Ascending aorta (tissue), 2 donors: ENCODE data around the gene AKT2. TPM values are rescaled to one million over a fixed set of nuclear protein-coding genes. Genes with fewer than 3 reads are reported as not detected.

Experiments
- DNase-seq, 2 donors: peaks; one replicate each; pipeline ENCODE4 v3.0.0-alpha.2; 2019; ENCODE audit warnings: low spot score in 2 of 2
- H3K27ac ChIP-seq, 2 donors: fragments of 200-600 bp; sonication (generic); one replicate each; pipeline ENCODE4 v1.5.1; 2016 to 2017; ENCODE audit warnings: mild to moderate bottlenecking in 1 of 2
- H3K27me3 ChIP-seq: fragments of 200-600 bp; sonication (generic); one replicate; pipeline ENCODE4 v1.5.1; 2017
- H3K36me3 ChIP-seq, 2 donors: fragments of 200-600 bp; sonication (generic); one replicate each; pipeline ENCODE4 v1.5.1; 2016
- H3K4me1 ChIP-seq, 2 donors: fragments of 200-600 bp; sonication (generic); one replicate each; pipeline ENCODE4 v1.5.1; 2016 to 2017; ENCODE audit warnings: mild to moderate bottlenecking in 1 of 2
- H3K4me3 ChIP-seq, 2 donors: fragments of 200-600 bp; sonication (generic); one replicate each; pipeline ENCODE4 v1.5.1; 2016 to 2017; ENCODE audit warnings: mild to moderate bottlenecking in 1 of 2
- H3K9me3 ChIP-seq, 2 donors: fragments of 200-600 bp; sonication (generic); one replicate each; pipeline ENCODE4 v1.5.1; 2016
- intact Hi-C: fragments of 100-400 bp; cut with DNase I; formaldehyde crosslinking; loops from one replicate; pipeline ENCODE4 v1.15.1; 2023
- total RNA-seq: library from RNA; depleted of rRNA; stranded (reverse); fragments of >200 nt; gene quantifications from one replicate; pipeline ENCODE4 v1.1.0, GENCODE V29; 2016
- TF ChIP-seq, protein P1 (sequence below), 3 experiments: fragments of 200-600 bp in 2 of 3; fragments of 450-650 bp in 1 of 3; sonication (generic) in 2 of 3; IDR thresholded peaks; one replicate each; pipeline ENCODE4 v1.5.1; 2016 to 2019; ENCODE audit warnings: antibody characterized with exemption in 3 of 3, mild to moderate bottlenecking in 1 of 3, moderate library complexity in 1 of 3

Gene AKT2
- total RNA-seq, 1 donor from 2014 or later = 137 TPM

DNA sequence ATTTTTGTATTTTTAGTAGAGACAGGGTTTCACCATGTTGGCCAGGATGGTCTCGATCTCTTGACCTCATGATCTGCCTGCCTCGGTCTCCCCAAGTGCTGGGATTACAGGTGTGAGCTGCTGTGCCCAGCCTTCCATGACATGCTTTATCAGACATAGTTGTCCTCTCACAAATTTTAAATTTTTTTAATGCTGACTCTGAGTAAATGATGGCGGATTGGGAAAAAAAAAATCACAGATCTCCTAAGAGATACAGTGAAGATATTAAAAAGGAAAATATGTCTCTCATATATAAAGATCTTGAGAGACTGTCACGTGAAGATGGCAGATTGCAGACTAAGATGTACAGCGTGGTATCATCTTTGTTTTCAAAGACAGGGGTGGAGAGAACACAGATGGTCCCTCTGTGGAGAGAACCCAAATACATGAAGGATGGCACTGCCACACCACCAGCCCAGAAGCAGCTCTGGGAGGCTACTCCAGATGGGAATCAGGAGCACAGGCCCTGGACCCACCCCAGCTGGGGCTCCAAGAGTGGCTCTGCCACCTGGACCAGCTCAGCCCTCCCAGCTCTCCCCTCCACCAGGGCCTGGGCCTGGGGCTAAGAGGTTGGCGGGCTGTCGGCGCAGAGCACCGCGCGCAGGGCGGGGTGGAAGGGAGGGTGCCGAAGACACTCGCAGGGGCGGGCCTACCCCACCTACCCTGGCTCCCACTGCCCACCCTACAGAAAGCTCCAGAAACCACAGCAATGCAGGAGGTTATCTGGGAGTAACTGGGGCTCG is 38.7 kb downstream of the AKT2 start:
- Histone ChIP-seq H3K9me3 (no peaks in the 10 kb centered on the region), H3K4me3 (no peak overlapping the region), H3K27me3 (no peaks in the 10 kb centered on the region), H3K27ac (no peak overlapping the region), H3K4me1 (no peaks in the 10 kb centered on the region), H3K36me3 (peaks cover 3 to 27% of the 10 kb centered on the region in 2 donors)
- intact Hi-C loops = no loop called here
- no peak for DNase-seq
- TF ChIP-seq, protein P1, sequence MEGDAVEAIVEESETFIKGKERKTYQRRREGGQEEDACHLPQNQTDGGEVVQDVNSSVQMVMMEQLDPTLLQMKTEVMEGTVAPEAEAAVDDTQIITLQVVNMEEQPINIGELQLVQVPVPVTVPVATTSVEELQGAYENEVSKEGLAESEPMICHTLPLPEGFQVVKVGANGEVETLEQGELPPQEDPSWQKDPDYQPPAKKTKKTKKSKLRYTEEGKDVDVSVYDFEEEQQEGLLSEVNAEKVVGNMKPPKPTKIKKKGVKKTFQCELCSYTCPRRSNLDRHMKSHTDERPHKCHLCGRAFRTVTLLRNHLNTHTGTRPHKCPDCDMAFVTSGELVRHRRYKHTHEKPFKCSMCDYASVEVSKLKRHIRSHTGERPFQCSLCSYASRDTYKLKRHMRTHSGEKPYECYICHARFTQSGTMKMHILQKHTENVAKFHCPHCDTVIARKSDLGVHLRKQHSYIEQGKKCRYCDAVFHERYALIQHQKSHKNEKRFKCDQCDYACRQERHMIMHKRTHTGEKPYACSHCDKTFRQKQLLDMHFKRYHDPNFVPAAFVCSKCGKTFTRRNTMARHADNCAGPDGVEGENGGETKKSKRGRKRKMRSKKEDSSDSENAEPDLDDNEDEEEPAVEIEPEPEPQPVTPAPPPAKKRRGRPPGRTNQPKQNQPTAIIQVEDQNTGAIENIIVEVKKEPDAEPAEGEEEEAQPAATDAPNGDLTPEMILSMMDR (IDR thresholded peaks at IDR 0.05) = no peak

DNA sequence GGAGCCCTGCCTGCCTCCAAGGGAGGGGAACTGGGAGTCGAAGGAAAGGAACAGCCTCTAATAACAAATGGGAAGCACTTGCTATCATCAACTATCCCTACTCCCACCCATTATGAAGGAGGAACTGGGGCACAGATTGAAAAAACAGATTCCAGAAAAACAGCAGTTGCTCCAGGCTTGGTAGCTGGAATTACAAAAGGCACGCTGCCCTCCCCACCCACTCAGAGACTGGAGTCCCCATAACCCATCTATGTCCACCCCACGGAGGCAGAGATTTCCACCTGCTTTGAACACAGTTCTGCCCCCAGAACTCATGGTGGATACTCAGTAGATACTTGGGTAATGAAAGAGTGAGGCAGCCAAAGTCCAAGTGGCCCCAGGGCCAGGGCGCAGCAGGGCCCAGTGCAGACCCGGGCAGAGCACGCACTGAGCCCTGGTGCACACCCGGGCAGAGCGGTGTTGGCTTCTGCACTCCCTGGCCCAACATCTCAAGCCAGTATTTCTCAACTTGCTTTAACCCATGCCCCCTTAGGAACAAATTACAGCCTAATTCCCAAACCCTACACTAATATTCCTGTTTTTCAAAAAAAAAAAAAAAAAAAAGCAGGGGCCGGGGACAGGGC is 39.5 kb downstream of the AKT2 start:
- Histone ChIP-seq H3K4me1 (no peaks in the 10 kb centered on the region), H3K27ac (no peak overlapping the region), H3K36me3 (peaks cover 3 to 34% of the 10 kb centered on the region in 2 donors), H3K9me3 (no peaks in the 10 kb centered on the region), H3K27me3 (no peaks in the 10 kb centered on the region), H3K4me3 (no peak overlapping the region)
- no peak for DNase-seq
- intact Hi-C loops = no loop called here
- TF ChIP-seq, protein P1 (IDR thresholded peaks at IDR 0.05) = no peak

DNA sequence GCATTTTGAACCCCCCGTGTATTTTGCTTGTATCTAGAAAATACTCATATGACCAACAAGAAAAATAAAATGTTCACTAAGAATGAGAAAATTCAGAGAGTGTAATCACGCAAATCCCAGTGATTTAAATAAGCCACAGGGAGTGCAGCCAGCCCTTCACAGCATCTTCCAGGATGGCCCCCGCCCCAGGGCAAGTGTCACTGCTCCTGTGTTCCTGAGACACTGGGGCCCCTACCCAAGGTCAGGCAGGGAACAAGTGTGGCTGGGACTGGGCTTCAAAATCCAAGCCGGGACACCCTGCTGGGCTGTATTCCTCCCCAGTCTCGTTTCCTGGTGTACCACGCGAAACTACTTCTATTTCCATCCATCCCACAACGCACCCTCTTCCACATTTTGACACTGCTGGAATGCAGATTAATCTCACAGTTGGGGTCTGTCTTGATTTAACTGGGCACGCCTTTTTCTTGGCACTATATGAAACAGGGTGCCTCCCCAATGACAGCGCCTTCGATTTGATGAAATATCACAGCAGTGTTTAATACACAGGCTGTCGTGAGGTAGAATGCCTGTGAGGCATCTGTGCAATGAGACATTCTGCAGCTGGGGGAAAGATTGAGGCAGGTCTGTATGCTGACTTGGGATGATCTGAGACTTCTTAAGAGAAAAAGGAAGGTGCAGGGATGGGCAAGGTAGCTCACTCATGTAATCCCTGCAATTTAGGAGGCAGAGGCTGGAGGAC is 40.4 kb downstream of the AKT2 start:
- Histone ChIP-seq H3K27me3 (no peaks in the 10 kb centered on the region), H3K27ac (no peak overlapping the region), H3K4me1 (no peaks in the 10 kb centered on the region), H3K9me3 (no peaks in the 10 kb centered on the region), H3K4me3 (no peak overlapping the region), H3K36me3 (peaks cover 10 to 42% of the 10 kb centered on the region in 2 donors)
- intact Hi-C loops = no loop called here
- TF ChIP-seq, protein P1 (IDR thresholded peaks at IDR 0.05) = no peak
- no peak for DNase-seq

DNA sequence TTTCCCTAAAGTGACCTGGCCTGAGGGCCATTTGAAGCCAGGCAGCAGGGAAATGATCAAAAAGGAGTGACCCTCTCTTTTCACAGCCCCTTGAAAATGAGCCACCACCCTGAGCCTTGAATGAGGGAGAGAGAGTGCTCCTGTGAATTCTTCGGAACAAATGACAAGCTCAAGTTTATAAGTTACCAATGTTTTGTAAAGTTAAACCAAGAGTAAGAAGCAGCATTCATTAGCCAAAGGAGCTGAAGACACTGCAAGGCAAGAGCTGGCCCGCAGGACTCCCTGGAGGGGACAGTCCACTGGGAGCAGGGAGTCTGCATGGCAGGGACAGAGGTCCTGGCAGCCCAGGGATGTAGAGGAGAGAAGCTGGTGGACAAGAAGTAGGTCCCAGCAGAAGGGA is 42.0 kb downstream of the AKT2 start:
- intact Hi-C loops = no loop called here
- Histone ChIP-seq H3K4me3 (no peak overlapping the region), H3K27me3 (no peaks in the 10 kb centered on the region), H3K4me1 (no peaks in the 10 kb centered on the region), H3K36me3 (peaks cover 24 to 49% of the 10 kb centered on the region in 2 donors), H3K27ac (no peak overlapping the region), H3K9me3 (no peaks in the 10 kb centered on the region)
- TF ChIP-seq, protein P1 (IDR thresholded peaks at IDR 0.05) = no peak
- no peak for DNase-seq

DNA sequence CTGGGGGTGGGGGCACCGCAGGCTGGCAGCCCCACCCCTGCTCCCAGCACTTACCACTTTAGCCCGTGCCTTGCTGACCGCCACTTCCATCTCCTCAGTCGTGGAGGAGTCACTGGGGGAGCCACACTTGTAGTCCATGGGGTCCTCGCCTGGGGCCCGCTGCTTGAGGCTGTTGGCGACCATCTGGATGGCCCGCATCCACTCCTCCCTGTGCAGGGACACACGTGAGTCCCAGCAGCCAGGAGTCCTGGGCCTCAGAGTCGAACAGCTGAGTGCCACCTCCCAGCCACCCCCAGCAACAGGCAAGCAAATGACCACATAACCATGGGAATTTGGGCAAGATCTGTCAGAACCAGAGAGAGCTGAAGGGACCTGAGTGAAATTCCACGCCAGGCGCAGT is 42.7 kb downstream of the AKT2 start:
- Histone ChIP-seq H3K36me3 (peaks cover 30 to 51% of the 10 kb centered on the region in 2 donors), H3K27me3 (no peaks in the 10 kb centered on the region), H3K4me3 (no peak overlapping the region), H3K9me3 (no peaks in the 10 kb centered on the region), H3K4me1 (no peaks in the 10 kb centered on the region), H3K27ac (no peak overlapping the region)
- intact Hi-C loops = no loop called here
- DNase-seq = no peak
- TF ChIP-seq, protein P1 (IDR thresholded peaks at IDR 0.05) = no peak
